ENCODE data around the gene CDC45.
"Not testable (repeated sequence)": the region's sequence is repeated elsewhere in the genome, so short reads cannot be mapped to it uniquely, and the experiment has no call there.

CDC45 gene

GRCh38 chr22:19536564-19536963, 56.8 kb downstream of the CDC45 start:
- DNase-seq: no peak

- no peak for DNase-seq
Measured at GRCh38 chr22:19537941-19538488, 58.3 kb downstream of the CDC45 start.

GRCh38 chr22:19540394-19540793, 60.7 kb downstream of the CDC45 start:
- no peak for DNase-seq

- no peak for DNase-seq
Measured at GRCh38 chr22:19543970-19544708, 64.4 kb downstream of the CDC45 start.

- no peak for DNase-seq
Measured at GRCh38 chr22:19545935-19546207, 66.2 kb downstream of the CDC45 start.

GRCh38 chr22:19546680-19547079, 67.0 kb downstream of the CDC45 start:
- DNase-seq: no peak

- no peak for DNase-seq
Measured at GRCh38 chr22:19547620-19548019, 67.9 kb downstream of the CDC45 start.

- not testable (repeated sequence) for DNase-seq
Measured at GRCh38 chr22:19548427-19548826, 68.7 kb downstream of the CDC45 start.

- no peak for DNase-seq
Measured at GRCh38 chr22:19548964-19549363, 69.2 kb downstream of the CDC45 start.

GRCh38 chr22:19549428-19549827, 69.7 kb downstream of the CDC45 start:
- DNase-seq: no peak

GRCh38 chr22:19550382-19550781, 70.7 kb downstream of the CDC45 start:
- DNase-seq: no peak

- no peak for DNase-seq
Measured at GRCh38 chr22:19553201-19553600, 73.5 kb downstream of the CDC45 start.

GRCh38 chr22:19554834-19555404, 75.2 kb downstream of the CDC45 start:
- no peak for DNase-seq

GRCh38 chr22:19555651-19556050, 75.9 kb downstream of the CDC45 start:
- no peak for DNase-seq

- no peak for DNase-seq
Measured at GRCh38 chr22:19556963-19557545, 77.3 kb downstream of the CDC45 start.

GRCh38 chr22:19559324-19559811, 79.6 kb downstream of the CDC45 start:
- no peak for DNase-seq

- no peak for DNase-seq
Measured at GRCh38 chr22:19559956-19560355, 80.2 kb downstream of the CDC45 start.

- no peak for DNase-seq
Measured at GRCh38 chr22:19565382-19566278, 85.9 kb downstream of the CDC45 start.

GRCh38 chr22:19566279-19567156, 86.8 kb downstream of the CDC45 start:
- DNase-seq: no peak

GRCh38 chr22:19567157-19568009, 87.7 kb downstream of the CDC45 start:
- no peak for DNase-seq
